ENCODE measurements around the gene GMPR2.

GMPR2 gene

GRCh38 chr14:24270537-24271133 lies 37.9 kb downstream of the GMPR2 start:
- DNase-seq: no peak

GRCh38 chr14:24271134-24271833 lies 38.6 kb downstream of the GMPR2 start, which contains the start of gene RABGGTA:
RABGGTA (minus strand) TSS chr14:24271597; CDS start chr14:24271115, 482 bp downstream.
- peak; percentile 64 to 93 for DNase-seq

GRCh38 chr14:24271834-24272263 lies 39.1 kb downstream of the GMPR2 start:
- no peak for DNase-seq

- DNase-seq: no peak
These were observed 39.7 kb downstream of the GMPR2 start for GRCh38 chr14:24272467-24272866.

- DNase-seq: no peak
These were observed 40.8 kb downstream of the GMPR2 start for GRCh38 chr14:24273422-24273998.

- no peak for DNase-seq
These were observed 41.4 kb downstream of the GMPR2 start for GRCh38 chr14:24274101-24274543.

- DNase-seq: no peak
These were observed 44.3 kb downstream of the GMPR2 start for GRCh38 chr14:24277071-24277470.

- no peak for DNase-seq
These were observed 45.0 kb downstream of the GMPR2 start for GRCh38 chr14:24277606-24278321.

- no peak for DNase-seq
These were observed 45.7 kb downstream of the GMPR2 start for GRCh38 chr14:24278424-24278823.

GRCh38 chr14:24279301-24280186 lies 46.8 kb downstream of the GMPR2 start:
- peak; percentile 9 to 62 for DNase-seq

- DNase-seq: no peak
These were observed 48.2 kb downstream of the GMPR2 start for GRCh38 chr14:24280797-24281460.

GRCh38 chr14:24281636-24282035 lies 48.9 kb downstream of the GMPR2 start:
- no peak for DNase-seq

- no peak for DNase-seq
These were observed 50.0 kb downstream of the GMPR2 start for GRCh38 chr14:24282736-24283135.

GRCh38 chr14:24283796-24284460 lies 51.2 kb downstream of the GMPR2 start:
- no peak for DNase-seq

GRCh38 chr14:24284501-24285035 lies 51.8 kb downstream of the GMPR2 start:
- peak in 1 of 2 experiments; percentile 73 for DNase-seq

GRCh38 chr14:24285351-24285750 lies 52.6 kb downstream of the GMPR2 start:
- DNase-seq: no peak

- DNase-seq: no peak
These were observed 54.3 kb downstream of the GMPR2 start for GRCh38 chr14:24286996-24287395.

Data from NCI-H446 (cell line).